Measurements from ENCODE around the gene PDIA4. TPM values are rescaled to one million over a fixed set of nuclear protein-coding genes. Genes with fewer than 3 reads are reported as not detected.

Gene PDIA4
- total and polyA plus RNA-seq, 9 donors = 49.6 to 130 (median 72.4) TPM

DNA sequence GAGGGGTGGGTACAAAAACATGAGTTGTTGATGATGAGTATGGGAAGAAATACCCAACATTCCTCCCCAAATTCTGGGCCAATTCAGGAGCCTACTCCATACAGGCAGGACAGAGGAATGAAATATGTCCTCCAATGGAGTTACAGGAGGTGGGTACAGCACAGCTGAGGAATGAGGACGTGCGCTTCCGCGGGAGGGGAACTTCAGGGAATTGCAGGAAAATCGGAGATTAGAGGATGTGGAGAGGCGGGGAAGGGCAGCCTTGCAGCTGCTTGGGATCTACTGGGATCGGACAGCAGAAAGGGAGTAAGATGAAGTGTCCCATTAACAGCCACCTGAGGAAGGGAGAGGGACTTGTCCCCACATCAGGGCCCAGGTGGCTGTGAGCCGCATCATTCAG lies 50.2 kb downstream of the PDIA4 start:
- Histone ChIP-seq H3K4me1 (ENCODE audit: insufficient read depth) (no peaks in the 10 kb centered on the region), H3K4me3 (no peak overlapping the region), H3K36me3 (no peaks in the 10 kb centered on the region), H3K27ac (no peak overlapping the region), H3K9me3 (no peaks in the 10 kb centered on the region), H3K27me3 (no peaks in the 10 kb centered on the region)
- TF ChIP-seq, protein P1, sequence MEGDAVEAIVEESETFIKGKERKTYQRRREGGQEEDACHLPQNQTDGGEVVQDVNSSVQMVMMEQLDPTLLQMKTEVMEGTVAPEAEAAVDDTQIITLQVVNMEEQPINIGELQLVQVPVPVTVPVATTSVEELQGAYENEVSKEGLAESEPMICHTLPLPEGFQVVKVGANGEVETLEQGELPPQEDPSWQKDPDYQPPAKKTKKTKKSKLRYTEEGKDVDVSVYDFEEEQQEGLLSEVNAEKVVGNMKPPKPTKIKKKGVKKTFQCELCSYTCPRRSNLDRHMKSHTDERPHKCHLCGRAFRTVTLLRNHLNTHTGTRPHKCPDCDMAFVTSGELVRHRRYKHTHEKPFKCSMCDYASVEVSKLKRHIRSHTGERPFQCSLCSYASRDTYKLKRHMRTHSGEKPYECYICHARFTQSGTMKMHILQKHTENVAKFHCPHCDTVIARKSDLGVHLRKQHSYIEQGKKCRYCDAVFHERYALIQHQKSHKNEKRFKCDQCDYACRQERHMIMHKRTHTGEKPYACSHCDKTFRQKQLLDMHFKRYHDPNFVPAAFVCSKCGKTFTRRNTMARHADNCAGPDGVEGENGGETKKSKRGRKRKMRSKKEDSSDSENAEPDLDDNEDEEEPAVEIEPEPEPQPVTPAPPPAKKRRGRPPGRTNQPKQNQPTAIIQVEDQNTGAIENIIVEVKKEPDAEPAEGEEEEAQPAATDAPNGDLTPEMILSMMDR (IDR thresholded peaks at IDR 0.05) = no peak
- TF ChIP-seq EP300 (IDR thresholded peaks at IDR 0.05) (no peak), POLR2A (IDR thresholded peaks at IDR 0.05) (no peak)
- 25 to 35% (median 34%) methylated on average over 8 of the region's 8 CpGs for WGBS, 3 donors
- DNase-seq = no peak
- intact Hi-C loops (cut with DNase I) = no loop called here

DNA sequence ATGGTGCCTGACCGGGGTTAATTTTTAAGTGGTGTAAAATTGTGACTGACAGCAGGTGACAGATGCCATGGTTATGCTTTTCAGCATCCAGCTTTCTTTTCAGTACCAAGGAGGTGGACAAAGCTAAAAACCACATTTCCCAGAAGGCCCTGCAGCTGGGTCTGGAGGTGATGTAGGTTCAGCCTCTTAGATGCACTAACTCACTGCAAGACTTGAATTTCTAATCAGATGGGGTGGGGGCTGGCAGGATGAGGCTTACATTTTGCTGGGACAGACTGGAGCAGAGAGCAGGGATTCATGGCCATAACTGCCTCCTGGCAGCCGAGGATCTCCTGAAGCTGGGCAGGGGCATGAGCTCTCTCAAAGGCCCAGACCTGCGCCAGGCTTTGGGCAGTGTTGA lies 52.4 kb downstream of the PDIA4 start:
- Histone ChIP-seq H3K9me3 (no peaks in the 10 kb centered on the region), H3K36me3 (no peaks in the 10 kb centered on the region), H3K27ac (no peak overlapping the region), H3K27me3 (no peaks in the 10 kb centered on the region), H3K4me1 (ENCODE audit: insufficient read depth) (no peaks in the 10 kb centered on the region), H3K4me3 (no peak overlapping the region)
- intact Hi-C loops (cut with DNase I) = no loop called here
- WGBS, 3 donors = 54 to 93% (median 91%) methylated on average over 3 of the region's 3 CpGs
- TF ChIP-seq, protein P1 (IDR thresholded peaks at IDR 0.05) = no peak
- TF ChIP-seq EP300 (IDR thresholded peaks at IDR 0.05) = no peak
- no peak for TF ChIP-seq POLR2A (IDR thresholded peaks at IDR 0.05)
- no peak for DNase-seq

DNA sequence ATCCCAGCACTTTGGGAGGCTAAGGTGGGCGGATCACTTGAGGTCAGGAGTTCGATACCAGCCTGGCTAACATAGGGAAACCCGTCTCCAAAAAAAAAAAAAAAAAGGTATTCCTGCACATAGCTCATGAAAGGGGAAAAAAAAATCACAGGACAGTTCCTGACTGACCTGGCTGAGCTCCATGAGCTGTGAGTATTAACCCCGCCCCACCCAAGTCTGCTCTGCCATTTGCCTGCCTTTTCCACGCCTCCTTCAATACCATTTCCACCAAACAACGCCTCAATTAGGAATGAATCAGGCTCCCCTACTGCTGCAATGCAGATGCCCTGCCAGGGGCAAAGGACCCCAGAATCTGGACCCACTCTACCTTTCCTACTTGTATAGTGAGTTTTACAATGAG lies 55.0 kb downstream of the PDIA4 start:
- no peaks in the 10 kb centered on the region for H3K9me3 ChIP-seq
- DNase-seq = no peak
- intact Hi-C loops (cut with DNase I) = no loop called here
- H3K36me3 ChIP-seq = no peaks in the 10 kb centered on the region
- H3K27me3 ChIP-seq = no peaks in the 10 kb centered on the region
- no peak overlapping the region for H3K4me3 ChIP-seq
- H3K4me1 ChIP-seq (ENCODE audit: insufficient read depth) = no peaks in the 10 kb centered on the region
- TF ChIP-seq, protein P1 (IDR thresholded peaks at IDR 0.05) = no peak
- TF ChIP-seq POLR2A (IDR thresholded peaks at IDR 0.05) (no peak), EP300 (IDR thresholded peaks at IDR 0.05) (no peak)
- H3K27ac ChIP-seq = no peak overlapping the region
- 61 to 73% (median 69%) methylated on average over 6 of the region's 6 CpGs for WGBS, 3 donors

DNA sequence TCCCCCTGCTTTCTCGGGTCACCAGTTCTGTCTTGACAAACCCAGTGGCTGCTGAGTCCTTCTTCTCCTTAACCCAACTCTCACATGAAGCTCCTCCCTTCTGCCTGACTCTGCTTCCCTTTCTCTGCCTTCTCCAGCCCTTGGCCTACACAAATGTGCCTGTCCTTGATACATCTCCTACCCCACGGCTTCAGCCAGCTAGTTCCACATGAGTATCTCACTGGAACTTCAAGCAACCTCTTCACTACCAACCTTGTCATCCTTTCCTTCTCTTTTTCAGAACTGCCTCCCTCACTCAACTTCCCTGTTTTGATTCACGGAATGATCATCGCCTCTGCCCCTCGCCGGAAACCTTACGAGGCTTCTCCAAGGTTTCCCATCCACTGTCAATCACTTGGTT lies 55.9 kb downstream of the PDIA4 start:
- DNase-seq = no peak
- H3K4me1 ChIP-seq (ENCODE audit: insufficient read depth) = no peaks in the 10 kb centered on the region
- intact Hi-C loops (cut with DNase I) = no loop called here
- TF ChIP-seq POLR2A (IDR thresholded peaks at IDR 0.05) (no peak), EP300 (IDR thresholded peaks at IDR 0.05) (no peak)
- TF ChIP-seq, protein P1 (IDR thresholded peaks at IDR 0.05) = no peak
- H3K9me3 ChIP-seq = no peaks in the 10 kb centered on the region
- H3K36me3 ChIP-seq = no peaks in the 10 kb centered on the region
- H3K27me3 ChIP-seq = no peaks in the 10 kb centered on the region
- 72 to 76% (median 75%) methylated on average over 7 of the region's 7 CpGs for WGBS, 3 donors
- no peak overlapping the region for H3K4me3 ChIP-seq
- no peak overlapping the region for H3K27ac ChIP-seq
